Panc1 (cell line): ENCODE data around the gene CRIM1. TPM values are rescaled to one million over a fixed set of nuclear protein-coding genes. Genes with fewer than 3 reads are reported as not detected.

Experiments used
- ATAC-seq: fragments of 200-7000 bp; cut with Tn5 transposase; 2 replicates; pipeline ENCODE4 v1.9.1; 2020; ENCODE audit warnings: mild to moderate bottlenecking, moderate library complexity
- BruUV-seq: library from RNA; stranded (reverse); fragments of 400-500 nt; replicated peaks from 2 replicates; lab custom pipeline; 2021; lab: Mats Ljungman, UMichigan
- CTCF ChIA-PET: fragments of 300-600 bp; sonication (Branson Sonifier 250); formaldehyde crosslinking; loops from one replicate; lab custom pipeline; 2022; ENCODE audit warnings: antibody characterized with exemption; lab: Charles Lee
- POLR2A ChIA-PET: fragments of 300-600 bp; sonication (Branson Sonifier 250); formaldehyde crosslinking; loops from one replicate; lab custom pipeline; 2022; ENCODE audit warnings: antibody characterized with exemption; lab: Charles Lee
- DNase-seq: peaks from one replicate; pipeline ENCODE4 v3.0.0-alpha.2; 2010; ENCODE audit warnings: low read depth, low spot score
- H3K27ac ChIP-seq: 2 replicates; pipeline ENCODE4 v1.5.1; 2011; ENCODE audit warnings: mild to moderate bottlenecking, low read length, inconsistent platforms
- H3K27me3 ChIP-seq: fragments of 200-500 bp; sonication (Bioruptor generic); 2 replicates; pipeline ENCODE4 v1.6.0; 2014; ENCODE audit warnings: low read length, inconsistent platforms; ENCODE audit not compliant: control insufficient read depth, insufficient read depth
- H3K36me3 ChIP-seq: fragments of 200-500 bp; sonication (Bioruptor generic); 2 replicates; pipeline ENCODE4 v1.5.1; 2014; ENCODE audit warnings: inconsistent platforms, mild to moderate bottlenecking, low read length, moderate library complexity; ENCODE audit not compliant: control insufficient read depth, insufficient read depth
- H3K4me1 ChIP-seq: 2 replicates; pipeline ENCODE4 v1.5.1; 2011; ENCODE audit warnings: inconsistent platforms, mild to moderate bottlenecking, low read length, moderate library complexity; ENCODE audit not compliant: control insufficient read depth, insufficient read depth
- H3K4me3 ChIP-seq, 2 experiments: 2 replicates each; pipeline ENCODE4 v1.5.1; 2011 to 2012; ENCODE audit warnings: low read depth in 2 of 2, low read length in 2 of 2, mild to moderate bottlenecking in 2 of 2, inconsistent platforms in 1 of 2, moderate library complexity in 1 of 2
- H3K9me3 ChIP-seq: fragments of 200-500 bp; sonication (Bioruptor generic); 2 replicates; pipeline ENCODE4 v1.5.1; 2014; ENCODE audit warnings: low read depth, mild to moderate bottlenecking, inconsistent platforms, low read length, moderate library complexity; ENCODE audit not compliant: control insufficient read depth, insufficient read depth
- POLR2AphosphoS5 ChIP-seq: IDR thresholded peaks from 2 replicates; pipeline ENCODE4 v1.6.1; 2012; ENCODE audit warnings: mild to moderate bottlenecking, low read depth, low read length, moderate library complexity
- SIN3A ChIP-seq: IDR thresholded peaks from 2 replicates; pipeline ENCODE4 v1.6.1; 2012; ENCODE audit warnings: low read depth, mild to moderate bottlenecking, low read length, moderate library complexity, borderline replicate concordance; ENCODE audit not compliant: insufficient read depth
- TCF7L2 ChIP-seq: IDR thresholded peaks from 2 replicates; pipeline ENCODE4 v1.6.1; 2011; ENCODE audit warnings: mild to moderate bottlenecking, low read depth, low read length, inconsistent platforms
- in situ Hi-C: cut with HindIII; loops from 2 replicates; pipeline ENCODE4 v1.10.0; 2016; ENCODE audit warnings: low sequenced_read_pairs, low pct_unique_long_range_greater_than_20kb
- intact Hi-C: fragments of 100-400 bp; cut with micrococcal nuclease; formaldehyde crosslinking; loops from one replicate; pipeline ENCODE4 v1.10.0; 2022; ENCODE audit not compliant: unreplicated experiment
- total RNA-seq: library from RNA; stranded (reverse); gene quantifications from one replicate; pipeline ENCODE4 v1.2.1, GENCODE V29; 2021; ENCODE audit not compliant: unreplicated experiment
- TF ChIP-seq, protein P1 (sequence below): fragments of 450-650 bp; IDR thresholded peaks from 2 replicates; pipeline ENCODE4 v1.5.1; 2017; ENCODE audit warnings: mild to moderate bottlenecking
- TF ChIP-seq, protein P2 (sequence below), 2 experiments: IDR thresholded peaks; 2 replicates each; pipeline ENCODE4 v1.6.1; 2011 to 2012; ENCODE audit warnings: low read depth in 2 of 2, control low read depth in 1 of 2, low read length in 1 of 2, mild to moderate bottlenecking in 1 of 2, moderate library complexity in 1 of 2; ENCODE audit not compliant: insufficient read depth in 1 of 2

CRIM1 gene
- total RNA-seq, 1 experiment from 2014 or later, result 290 TPM

GRCh38 chr2:36516136-36516870, 160.7 kb downstream of the CRIM1 start:
- ChIA-PET POLR2A (no interaction called here), CTCF (no interaction called here)
- no peak for DNase-seq
- H3K4me3 ChIP-seq, result no peak overlapping the region
- H3K36me3 ChIP-seq, result peaks cover 82% of the 10 kb centered on the region
- TF ChIP-seq TCF7L2, result no peak
- TF ChIP-seq, protein P1, sequence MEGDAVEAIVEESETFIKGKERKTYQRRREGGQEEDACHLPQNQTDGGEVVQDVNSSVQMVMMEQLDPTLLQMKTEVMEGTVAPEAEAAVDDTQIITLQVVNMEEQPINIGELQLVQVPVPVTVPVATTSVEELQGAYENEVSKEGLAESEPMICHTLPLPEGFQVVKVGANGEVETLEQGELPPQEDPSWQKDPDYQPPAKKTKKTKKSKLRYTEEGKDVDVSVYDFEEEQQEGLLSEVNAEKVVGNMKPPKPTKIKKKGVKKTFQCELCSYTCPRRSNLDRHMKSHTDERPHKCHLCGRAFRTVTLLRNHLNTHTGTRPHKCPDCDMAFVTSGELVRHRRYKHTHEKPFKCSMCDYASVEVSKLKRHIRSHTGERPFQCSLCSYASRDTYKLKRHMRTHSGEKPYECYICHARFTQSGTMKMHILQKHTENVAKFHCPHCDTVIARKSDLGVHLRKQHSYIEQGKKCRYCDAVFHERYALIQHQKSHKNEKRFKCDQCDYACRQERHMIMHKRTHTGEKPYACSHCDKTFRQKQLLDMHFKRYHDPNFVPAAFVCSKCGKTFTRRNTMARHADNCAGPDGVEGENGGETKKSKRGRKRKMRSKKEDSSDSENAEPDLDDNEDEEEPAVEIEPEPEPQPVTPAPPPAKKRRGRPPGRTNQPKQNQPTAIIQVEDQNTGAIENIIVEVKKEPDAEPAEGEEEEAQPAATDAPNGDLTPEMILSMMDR, result no peak
- TF ChIP-seq POLR2AphosphoS5, result no peak
- TF ChIP-seq, protein P2, sequence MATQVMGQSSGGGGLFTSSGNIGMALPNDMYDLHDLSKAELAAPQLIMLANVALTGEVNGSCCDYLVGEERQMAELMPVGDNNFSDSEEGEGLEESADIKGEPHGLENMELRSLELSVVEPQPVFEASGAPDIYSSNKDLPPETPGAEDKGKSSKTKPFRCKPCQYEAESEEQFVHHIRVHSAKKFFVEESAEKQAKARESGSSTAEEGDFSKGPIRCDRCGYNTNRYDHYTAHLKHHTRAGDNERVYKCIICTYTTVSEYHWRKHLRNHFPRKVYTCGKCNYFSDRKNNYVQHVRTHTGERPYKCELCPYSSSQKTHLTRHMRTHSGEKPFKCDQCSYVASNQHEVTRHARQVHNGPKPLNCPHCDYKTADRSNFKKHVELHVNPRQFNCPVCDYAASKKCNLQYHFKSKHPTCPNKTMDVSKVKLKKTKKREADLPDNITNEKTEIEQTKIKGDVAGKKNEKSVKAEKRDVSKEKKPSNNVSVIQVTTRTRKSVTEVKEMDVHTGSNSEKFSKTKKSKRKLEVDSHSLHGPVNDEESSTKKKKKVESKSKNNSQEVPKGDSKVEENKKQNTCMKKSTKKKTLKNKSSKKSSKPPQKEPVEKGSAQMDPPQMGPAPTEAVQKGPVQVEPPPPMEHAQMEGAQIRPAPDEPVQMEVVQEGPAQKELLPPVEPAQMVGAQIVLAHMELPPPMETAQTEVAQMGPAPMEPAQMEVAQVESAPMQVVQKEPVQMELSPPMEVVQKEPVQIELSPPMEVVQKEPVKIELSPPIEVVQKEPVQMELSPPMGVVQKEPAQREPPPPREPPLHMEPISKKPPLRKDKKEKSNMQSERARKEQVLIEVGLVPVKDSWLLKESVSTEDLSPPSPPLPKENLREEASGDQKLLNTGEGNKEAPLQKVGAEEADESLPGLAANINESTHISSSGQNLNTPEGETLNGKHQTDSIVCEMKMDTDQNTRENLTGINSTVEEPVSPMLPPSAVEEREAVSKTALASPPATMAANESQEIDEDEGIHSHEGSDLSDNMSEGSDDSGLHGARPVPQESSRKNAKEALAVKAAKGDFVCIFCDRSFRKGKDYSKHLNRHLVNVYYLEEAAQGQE (IDR thresholded peaks at IDR 0.05; ENCODE audit: insufficient read depth in 1 of 2, low read depth in 2 of 2, low read length in 1 of 2), result no peak
- no peak for TF ChIP-seq SIN3A
- no peaks in the 10 kb centered on the region for H3K4me1 ChIP-seq
- no TSS peak for BruUV-seq
- intact Hi-C loops (no loop called here), in situ Hi-C loops (no loop called here)
- no peaks in the 10 kb centered on the region for H3K27me3 ChIP-seq
- no peaks in the 10 kb centered on the region for H3K9me3 ChIP-seq
- no peak for ATAC-seq
- no peak overlapping the region for H3K27ac ChIP-seq

GRCh38 chr2:36520431-36520830, 164.9 kb downstream of the CRIM1 start:
- intact Hi-C loops, result no loop called here
- 0 out of 2 replicates have a peak, but pooled peaks have one; percentile 27 for ATAC-seq
- CTCF ChIA-PET, result interaction anchor here (0.6 kb wide), 1 partner anchor 13 kb away, joined by 7 read pairs; no protein-coding TSS in a partner anchor
- H3K36me3 ChIP-seq, result peaks cover 60% of the 10 kb centered on the region
- in situ Hi-C loops, result no loop called here
- no peak for DNase-seq
- H3K4me1 ChIP-seq, result no peaks in the 10 kb centered on the region
- TF ChIP-seq SIN3A, result no peak
- no peak for TF ChIP-seq TCF7L2
- TF ChIP-seq, protein P1, result no peak
- no peak for TF ChIP-seq POLR2AphosphoS5
- TF ChIP-seq, protein P2 (IDR thresholded peaks at IDR 0.05; ENCODE audit: insufficient read depth in 1 of 2, low read depth in 2 of 2, low read length in 1 of 2), result no peak
- H3K9me3 ChIP-seq, result no peaks in the 10 kb centered on the region
- no peaks in the 10 kb centered on the region for H3K27me3 ChIP-seq
- H3K27ac ChIP-seq, result peak overlapping the region; percentile 35
- BruUV-seq, result no TSS peak
- POLR2A ChIA-PET, result no interaction called here
- no peak overlapping the region for H3K4me3 ChIP-seq
